Measurements from ENCODE around the gene BCHE. TPM values are rescaled to one million over a fixed set of nuclear protein-coding genes. Genes with fewer than 3 reads are reported as not detected.
"Not testable (repeated sequence)": the region's sequence is repeated elsewhere in the genome, so short reads cannot be mapped to it uniquely, and the experiment has no call there.

BCHE gene
- total RNA-seq, 4 donors from 2014 or later = 4.5 to 6.8 (median 6.0) TPM

- whole genome bisulfite sequencing, 2 donors = 84 to 88% methylated on average over 1 of the region's 1 CpG
- intact Hi-C loops (cut with DNase I; ENCODE audit: low total_unique reads) = no loop called here
- TF ChIP-seq CTCF (IDR thresholded peaks at IDR 0.05) (no peak), POLR2A (IDR thresholded peaks at IDR 0.05) (no peak)
- no peak for DNase-seq (ENCODE audit: low spot score in 2 of 2)
- no peak overlapping the region for H3K4me3 ChIP-seq (ENCODE audit: low read depth, poor library complexity, severe bottlenecking)
Measured at GRCh38 chr3:165816209-165816608, 21.0 kb downstream of the BCHE start.

GRCh38 chr3:165815682-165816081 lies 21.5 kb downstream of the BCHE start:
- no peak overlapping the region for H3K4me3 ChIP-seq (ENCODE audit: low read depth, poor library complexity, severe bottlenecking)
- WGBS, 2 donors = 89 to 94% methylated on average over 2 of the region's 2 CpGs
- intact Hi-C loops (cut with DNase I; ENCODE audit: low total_unique reads) = no loop called here
- TF ChIP-seq CTCF (IDR thresholded peaks at IDR 0.05) (no peak), POLR2A (IDR thresholded peaks at IDR 0.05) (no peak)
- DNase-seq (ENCODE audit: low spot score in 2 of 2) = no peak

GRCh38 chr3:165814380-165814779 lies 22.8 kb downstream of the BCHE start:
- no peak overlapping the region for H3K4me3 ChIP-seq (ENCODE audit: low read depth, poor library complexity, severe bottlenecking)
- TF ChIP-seq CTCF (IDR thresholded peaks at IDR 0.05) (no peak), POLR2A (IDR thresholded peaks at IDR 0.05) (no peak)
- DNase-seq (ENCODE audit: low spot score in 2 of 2) = no peak
- 20 to 28% methylated on average over 1 of the region's 1 CpG for WGBS, 2 donors
- intact Hi-C loops (cut with DNase I; ENCODE audit: low total_unique reads) = no loop called here

- intact Hi-C loops (cut with DNase I; ENCODE audit: low total_unique reads); H3K4me3 ChIP-seq (ENCODE audit: low read depth, poor library complexity, severe bottlenecking): not testable (repeated sequence)
- DNase-seq (ENCODE audit: low spot score in 2 of 2) = peak in 1 of 2 donors; percentile 61
- WGBS, 2 donors = 95 to 97% methylated on average over 15 of the region's 15 CpGs
Measured at GRCh38 chr3:165807937-165808336, 29.3 kb downstream of the BCHE start.

GRCh38 chr3:165805946-165806561 lies 31.2 kb downstream of the BCHE start:
- no peak for DNase-seq (ENCODE audit: low spot score in 2 of 2)
- intact Hi-C loops (cut with DNase I; ENCODE audit: low total_unique reads) = no loop called here
- TF ChIP-seq CTCF (IDR thresholded peaks at IDR 0.05) (no peak), POLR2A (IDR thresholded peaks at IDR 0.05) (no peak)
- WGBS, 2 donors = 58 to 62% methylated on average over 5 of the region's 5 CpGs
- H3K4me3 ChIP-seq (ENCODE audit: low read depth, poor library complexity, severe bottlenecking) = no peak overlapping the region

GRCh38 chr3:165803471-165803870 lies 33.8 kb downstream of the BCHE start:
- WGBS, 2 donors = 89 to 92% methylated on average over 1 of the region's 1 CpG
- DNase-seq (ENCODE audit: low spot score in 2 of 2) = no peak
- TF ChIP-seq POLR2A (IDR thresholded peaks at IDR 0.05) (no peak), CTCF (IDR thresholded peaks at IDR 0.05) (no peak)
- intact Hi-C loops (cut with DNase I; ENCODE audit: low total_unique reads) = no loop called here
- no peak overlapping the region for H3K4me3 ChIP-seq (ENCODE audit: low read depth, poor library complexity, severe bottlenecking)

All from lower leg skin (tissue), 4 donors.